H1 (cell line): ENCODE measurements around the gene YIPF1.

ENCODE experiments used
- CBX8 ChIP-seq: fragments of 300-800, 300-1000 bp; sonication (generic); IDR thresholded peaks from 2 replicates; pipeline ENCODE4 v1.7.1; 2016; ENCODE audit warnings: low read depth, low read length, borderline replicate concordance
- EZH2 ChIP-seq: fragments of 200-600 bp; sonication (generic); IDR thresholded peaks from 2 replicates; pipeline ENCODE4 v1.7.1; 2012; ENCODE audit warnings: low read depth, mild to moderate bottlenecking, moderate library complexity, low read length, inconsistent platforms; ENCODE audit not compliant: severe bottlenecking
- HDAC2 ChIP-seq, 2 experiments: fragments of 300-600 bp in 1 of 2; sonication (generic) in 1 of 2; IDR thresholded peaks; 2 replicates each; pipeline ENCODE4 v1.6.1; 2011 to 2012; ENCODE audit warnings: low read depth in 2 of 2, low read length in 2 of 2, mild to moderate bottlenecking in 2 of 2, moderate library complexity in 2 of 2, borderline replicate concordance in 1 of 2, inconsistent platforms in 1 of 2
- JUN ChIP-seq: IDR thresholded peaks from 2 replicates; pipeline ENCODE4 v1.6.1; 2011; ENCODE audit warnings: low read depth, mild to moderate bottlenecking, improper control_type of control experiment, low read length
- NRF1 ChIP-seq: IDR thresholded peaks from 2 replicates; pipeline ENCODE4 v1.6.1; 2011; ENCODE audit warnings: mild to moderate bottlenecking, low read depth, low read length, improper control_type of control experiment
- POLR2A ChIP-seq, 2 experiments: IDR thresholded peaks; 1 replicate in 1 of 2; 2 replicates in 1 of 2; pipeline ENCODE4 v1.6.1; 2011; ENCODE audit warnings: low read depth in 2 of 2, low read length in 2 of 2, mild to moderate bottlenecking in 2 of 2; ENCODE audit errors: control extremely low read depth in 1 of 2
- POLR2AphosphoS5 ChIP-seq: IDR thresholded peaks from 2 replicates; pipeline ENCODE4 v1.6.1; 2011; ENCODE audit warnings: low read depth, low read length
- SP1 ChIP-seq: IDR thresholded peaks from 2 replicates; pipeline ENCODE4 v1.6.1; 2011; ENCODE audit warnings: low read depth, low read length
- SUZ12 ChIP-seq: fragments of 200-600 bp; sonication (generic); IDR thresholded peaks from 2 replicates; pipeline ENCODE4 v1.6.1; 2012; ENCODE audit warnings: mild to moderate bottlenecking, inconsistent platforms, low read length, moderate library complexity, mixed read lengths
- YY1 ChIP-seq: IDR thresholded peaks from 2 replicates; pipeline ENCODE4 v1.6.1; 2011; ENCODE audit warnings: low read depth, mild to moderate bottlenecking, low read length
- TF ChIP-seq, protein P1 (sequence below), 3 experiments: IDR thresholded peaks; 1 replicate in 2 of 3; 2 replicates in 1 of 3; pipeline versions ENCODE4 v1.5.1 to v1.6.1; 2011; ENCODE audit warnings: low read length in 3 of 3, mild to moderate bottlenecking in 3 of 3, inconsistent platforms in 2 of 3, low read depth in 1 of 3, moderate library complexity in 1 of 3; ENCODE audit not compliant: insufficient read depth in 1 of 3; ENCODE audit errors: control extremely low read depth in 1 of 3
- TF ChIP-seq, protein P2 (sequence below): IDR thresholded peaks from 2 replicates; pipeline ENCODE4 v1.6.1; 2012; ENCODE audit warnings: inconsistent platforms
- TF ChIP-seq, protein P3 (sequence below): IDR thresholded peaks from 2 replicates; pipeline ENCODE4 v1.6.1; 2011; ENCODE audit warnings: low read length, improper control_type of control experiment
- TF ChIP-seq, protein P4 (sequence below): IDR thresholded peaks from 2 replicates; pipeline ENCODE4 v1.6.1; 2012; ENCODE audit warnings: inconsistent platforms

DNA sequence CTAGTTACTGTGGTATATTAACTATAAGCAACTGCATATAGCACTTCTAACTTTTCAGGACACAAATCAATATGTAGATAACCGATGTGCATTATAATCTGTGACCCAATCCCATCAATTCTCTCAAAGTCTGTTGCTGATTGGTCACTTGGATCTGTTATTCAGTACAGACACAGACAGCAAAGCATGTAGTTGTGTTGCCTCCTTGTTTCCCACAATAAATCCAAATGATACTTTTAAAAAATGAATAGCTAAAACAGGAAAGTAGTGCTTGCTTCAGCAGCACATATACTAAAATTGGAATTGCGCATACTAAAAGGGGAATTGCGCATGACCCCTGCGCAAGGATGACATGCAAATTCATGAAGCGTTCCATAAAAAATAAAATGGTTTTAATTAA, 79.6 kb downstream of the YIPF1 start:
- TF ChIP-seq, protein P1, sequence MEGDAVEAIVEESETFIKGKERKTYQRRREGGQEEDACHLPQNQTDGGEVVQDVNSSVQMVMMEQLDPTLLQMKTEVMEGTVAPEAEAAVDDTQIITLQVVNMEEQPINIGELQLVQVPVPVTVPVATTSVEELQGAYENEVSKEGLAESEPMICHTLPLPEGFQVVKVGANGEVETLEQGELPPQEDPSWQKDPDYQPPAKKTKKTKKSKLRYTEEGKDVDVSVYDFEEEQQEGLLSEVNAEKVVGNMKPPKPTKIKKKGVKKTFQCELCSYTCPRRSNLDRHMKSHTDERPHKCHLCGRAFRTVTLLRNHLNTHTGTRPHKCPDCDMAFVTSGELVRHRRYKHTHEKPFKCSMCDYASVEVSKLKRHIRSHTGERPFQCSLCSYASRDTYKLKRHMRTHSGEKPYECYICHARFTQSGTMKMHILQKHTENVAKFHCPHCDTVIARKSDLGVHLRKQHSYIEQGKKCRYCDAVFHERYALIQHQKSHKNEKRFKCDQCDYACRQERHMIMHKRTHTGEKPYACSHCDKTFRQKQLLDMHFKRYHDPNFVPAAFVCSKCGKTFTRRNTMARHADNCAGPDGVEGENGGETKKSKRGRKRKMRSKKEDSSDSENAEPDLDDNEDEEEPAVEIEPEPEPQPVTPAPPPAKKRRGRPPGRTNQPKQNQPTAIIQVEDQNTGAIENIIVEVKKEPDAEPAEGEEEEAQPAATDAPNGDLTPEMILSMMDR (IDR thresholded peaks at IDR 0.05; ENCODE audit: control extremely low read depth in 1 of 3, insufficient read depth in 1 of 3, low read depth in 1 of 3, low read length in 3 of 3) = no peak
- no peak for TF ChIP-seq YY1
- TF ChIP-seq JUN = no peak
- no peak for TF ChIP-seq HDAC2 (IDR thresholded peaks at IDR 0.05; ENCODE audit: borderline replicate concordance in 1 of 2, low read depth in 2 of 2, low read length in 2 of 2)
- TF ChIP-seq, protein P2, sequence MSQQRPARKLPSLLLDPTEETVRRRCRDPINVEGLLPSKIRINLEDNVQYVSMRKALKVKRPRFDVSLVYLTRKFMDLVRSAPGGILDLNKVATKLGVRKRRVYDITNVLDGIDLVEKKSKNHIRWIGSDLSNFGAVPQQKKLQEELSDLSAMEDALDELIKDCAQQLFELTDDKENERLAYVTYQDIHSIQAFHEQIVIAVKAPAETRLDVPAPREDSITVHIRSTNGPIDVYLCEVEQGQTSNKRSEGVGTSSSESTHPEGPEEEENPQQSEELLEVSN = no peak
- no peak for TF ChIP-seq SP1
- TF ChIP-seq EZH2 = no peak
- no peak for TF ChIP-seq SUZ12
- no peak for TF ChIP-seq POLR2AphosphoS5
- TF ChIP-seq POLR2A (IDR thresholded peaks at IDR 0.05; ENCODE audit: control extremely low read depth in 1 of 2, low read depth in 2 of 2, low read length in 2 of 2) = no peak
- TF ChIP-seq NRF1 = no peak
- TF ChIP-seq, protein P3, sequence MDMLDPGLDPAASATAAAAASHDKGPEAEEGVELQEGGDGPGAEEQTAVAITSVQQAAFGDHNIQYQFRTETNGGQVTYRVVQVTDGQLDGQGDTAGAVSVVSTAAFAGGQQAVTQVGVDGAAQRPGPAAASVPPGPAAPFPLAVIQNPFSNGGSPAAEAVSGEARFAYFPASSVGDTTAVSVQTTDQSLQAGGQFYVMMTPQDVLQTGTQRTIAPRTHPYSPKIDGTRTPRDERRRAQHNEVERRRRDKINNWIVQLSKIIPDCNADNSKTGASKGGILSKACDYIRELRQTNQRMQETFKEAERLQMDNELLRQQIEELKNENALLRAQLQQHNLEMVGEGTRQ = no peak
- TF ChIP-seq, protein P4, sequence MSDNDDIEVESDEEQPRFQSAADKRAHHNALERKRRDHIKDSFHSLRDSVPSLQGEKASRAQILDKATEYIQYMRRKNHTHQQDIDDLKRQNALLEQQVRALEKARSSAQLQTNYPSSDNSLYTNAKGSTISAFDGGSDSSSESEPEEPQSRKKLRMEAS = no peak
- no peak for TF ChIP-seq CBX8
